ENCODE data around the gene PRAC2. TPM values are rescaled to one million over a fixed set of nuclear protein-coding genes. Genes with fewer than 3 reads are reported as not detected.

Gene PRAC2
- total RNA-seq, 1 experiment from 2014 or later = not detected

DNA sequence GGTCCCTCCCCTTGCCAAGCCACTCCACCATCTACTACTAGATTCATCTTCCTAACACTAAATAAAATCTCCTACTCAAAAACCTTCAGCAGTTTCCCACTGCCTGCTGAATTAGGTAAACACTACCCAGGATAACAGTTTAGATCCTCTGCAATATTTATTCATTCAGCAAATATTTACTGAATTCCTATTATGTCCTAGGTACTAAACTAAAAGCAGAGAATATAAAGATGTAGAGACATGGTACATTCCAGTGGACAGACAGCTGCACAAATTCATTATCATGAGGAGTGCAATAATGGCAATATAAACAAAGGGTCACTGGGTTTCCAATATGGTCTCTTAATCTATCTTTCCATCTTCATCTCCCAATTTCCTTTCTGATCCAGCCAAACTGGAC lies 36.3 kb downstream of the PRAC2 start:
- POLR2A ChIA-PET = no interaction called here
- ATAC-seq = no peak

DNA sequence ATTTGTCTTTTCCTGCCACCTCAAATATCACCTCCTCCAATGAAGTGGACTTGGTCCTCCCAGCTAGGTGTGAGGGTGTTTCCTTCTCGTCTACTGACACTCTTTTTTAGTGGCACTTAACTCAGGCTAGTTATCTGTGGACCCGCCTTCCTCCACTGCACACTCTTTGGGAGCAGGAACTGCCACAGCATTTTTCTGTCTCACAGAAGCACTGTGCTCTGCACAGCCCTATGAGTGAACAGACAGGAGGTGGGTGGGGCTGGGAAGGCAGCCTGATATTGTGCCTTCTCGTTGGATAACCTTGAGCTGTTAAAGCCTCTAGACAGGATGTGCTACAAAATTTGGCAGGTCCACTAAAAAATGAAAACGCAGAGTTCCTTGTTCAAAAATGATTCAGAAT lies 37.4 kb downstream of the PRAC2 start:
- Histone ChIP-seq H3K9me2 (ENCODE audit: insufficient read depth) (no peaks in the 10 kb centered on the region), H3K4me2 (ENCODE audit: low read length) (no peak overlapping the region), H3K27me3 (ENCODE audit: insufficient read depth, low read length) (no peaks in the 10 kb centered on the region; the same call in 1 of the 2 replicates), H3K36me3 (ENCODE audit: control insufficient read depth in 1 of 2, insufficient read depth in 2 of 2, low read length in 2 of 2) (no peaks in the 10 kb centered on the region), H3K9ac (ENCODE audit: low read length) (no peak overlapping the region), H4K20me1 (ENCODE audit: insufficient read depth) (no peaks in the 10 kb centered on the region), H2AFZ (ENCODE audit: low read depth, low read length, poor library complexity, severe bottlenecking) (no peak overlapping the region), H3K27ac (ENCODE audit: low read depth, low read length) (no peak overlapping the region), H3K79me2 (ENCODE audit: insufficient read depth, low read length) (no peaks in the 10 kb centered on the region), H3K4me3 (replicated peaks in 1 of 2; ENCODE audit: low read depth in 1 of 2, low read length in 2 of 2) (no peak overlapping the region), H3K4me1 (ENCODE audit: control insufficient read depth in 1 of 2, insufficient read depth in 2 of 2, low read length in 2 of 2) (no peaks in the 10 kb centered on the region), H3K9me3 (ENCODE audit: control insufficient read depth in 1 of 2, insufficient read depth in 1 of 2, low read depth in 1 of 2, low read length in 2 of 2) (no peaks in the 10 kb centered on the region)
- DNase-seq (ENCODE audit: low read depth, low spot score) = no peak
- intact Hi-C loops (cut with micrococcal nuclease) = no loop called here
- POLR2A ChIA-PET = interaction anchor here (1.2 kb wide), 1 partner anchor 32 kb away, joined by 3 read pairs; the partner anchor contains the start of gene HOXB13
- RAD21 ChIA-PET (ENCODE audit: low non-redundant PET in 1 of 2, low total read pairs in 2 of 2, uncharacterized antibody in 2 of 2, unreplicated experiment in 2 of 2) = interaction anchor here in 1 of 2 experiments (0.6 kb wide), 1 partner anchor 132 kb away, joined by 4 read pairs; no protein-coding TSS in a partner anchor
- CTCF ChIA-PET = no interaction called here
- no peak for ATAC-seq
- no TSS peak for BruUV-seq (replicated peaks)
- no peak for TF ChIP-seq TCF7L2 (IDR thresholded peaks at IDR 0.05; ENCODE audit: borderline replicate concordance, extremely low read depth, insufficient read depth, insufficient read length)
- TF ChIP-seq RAD21 (IDR thresholded peaks at IDR 0.05; ENCODE audit: low read depth) = no peak
- TF ChIP-seq, protein P1, sequence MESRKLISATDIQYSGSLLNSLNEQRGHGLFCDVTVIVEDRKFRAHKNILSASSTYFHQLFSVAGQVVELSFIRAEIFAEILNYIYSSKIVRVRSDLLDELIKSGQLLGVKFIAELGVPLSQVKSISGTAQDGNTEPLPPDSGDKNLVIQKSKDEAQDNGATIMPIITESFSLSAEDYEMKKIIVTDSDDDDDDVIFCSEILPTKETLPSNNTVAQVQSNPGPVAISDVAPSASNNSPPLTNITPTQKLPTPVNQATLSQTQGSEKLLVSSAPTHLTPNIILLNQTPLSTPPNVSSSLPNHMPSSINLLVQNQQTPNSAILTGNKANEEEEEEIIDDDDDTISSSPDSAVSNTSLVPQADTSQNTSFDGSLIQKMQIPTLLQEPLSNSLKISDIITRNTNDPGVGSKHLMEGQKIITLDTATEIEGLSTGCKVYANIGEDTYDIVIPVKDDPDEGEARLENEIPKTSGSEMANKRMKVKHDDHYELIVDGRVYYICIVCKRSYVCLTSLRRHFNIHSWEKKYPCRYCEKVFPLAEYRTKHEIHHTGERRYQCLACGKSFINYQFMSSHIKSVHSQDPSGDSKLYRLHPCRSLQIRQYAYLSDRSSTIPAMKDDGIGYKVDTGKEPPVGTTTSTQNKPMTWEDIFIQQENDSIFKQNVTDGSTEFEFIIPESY (IDR thresholded peaks at IDR 0.05; ENCODE audit: extremely low read depth, insufficient replicate concordance, low read length) = no peak
- TF ChIP-seq ZNF274 (IDR thresholded peaks at IDR 0.05; ENCODE audit: low read depth, low read length) = no peak
- TF ChIP-seq, protein P2, sequence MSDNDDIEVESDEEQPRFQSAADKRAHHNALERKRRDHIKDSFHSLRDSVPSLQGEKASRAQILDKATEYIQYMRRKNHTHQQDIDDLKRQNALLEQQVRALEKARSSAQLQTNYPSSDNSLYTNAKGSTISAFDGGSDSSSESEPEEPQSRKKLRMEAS (IDR thresholded peaks at IDR 0.05) = no peak
- no peak for TF ChIP-seq ELF1 (IDR thresholded peaks at IDR 0.05; ENCODE audit: borderline replicate concordance, low read depth)
- TF ChIP-seq CEBPB (IDR thresholded peaks at IDR 0.05; ENCODE audit: low read depth) = no peak
- TF ChIP-seq SP1 (IDR thresholded peaks at IDR 0.05; ENCODE audit: low read depth) = no peak
- no peak for TF ChIP-seq SIN3A (IDR thresholded peaks at IDR 0.05; ENCODE audit: low read depth)
- no peak for TF ChIP-seq EZH2 (IDR thresholded peaks at IDR 0.05)
- no peak for TF ChIP-seq JUND (IDR thresholded peaks at IDR 0.05)
- TF ChIP-seq FOSL1 (IDR thresholded peaks at IDR 0.05; ENCODE audit: low read depth) = no peak
- TF ChIP-seq SRF (IDR thresholded peaks at IDR 0.05; ENCODE audit: low read depth) = no peak
- TF ChIP-seq EZH2phosphoT487 (IDR thresholded peaks at IDR 0.05; ENCODE audit: borderline replicate concordance) = no peak
- no peak for TF ChIP-seq POLR2AphosphoS5 (IDR thresholded peaks at IDR 0.05; ENCODE audit: low read depth, low read length)
- TF ChIP-seq YY1 (IDR thresholded peaks at IDR 0.05; ENCODE audit: extremely low read depth, insufficient replicate concordance, low read depth, low read length) = no peak
- no peak for TF ChIP-seq POLR2A (IDR thresholded peaks at IDR 0.05; ENCODE audit: borderline replicate concordance, extremely low read depth, insufficient read depth, insufficient read length)

More for the DNA sequence above, 36.3 kb downstream of the PRAC2 start:
- no peak overlapping the region for H3K4me2 ChIP-seq (ENCODE audit: low read length)
- no peak for DNase-seq (ENCODE audit: low read depth, low spot score)
- H4K20me1 ChIP-seq (ENCODE audit: insufficient read depth) = no peaks in the 10 kb centered on the region
- ChIA-PET RAD21 (ENCODE audit: low non-redundant PET in 1 of 2, low total read pairs in 2 of 2, uncharacterized antibody in 2 of 2, unreplicated experiment in 2 of 2) (no interaction called here), CTCF (no interaction called here)
- no peaks in the 10 kb centered on the region for H3K79me2 ChIP-seq (ENCODE audit: insufficient read depth, low read length)
- no peaks in the 10 kb centered on the region for H3K9me3 ChIP-seq (ENCODE audit: control insufficient read depth in 1 of 2, insufficient read depth in 1 of 2, low read depth in 1 of 2, low read length in 2 of 2)
- no peaks in the 10 kb centered on the region for H3K36me3 ChIP-seq (ENCODE audit: control insufficient read depth in 1 of 2, insufficient read depth in 2 of 2, low read length in 2 of 2)
- intact Hi-C loops (cut with micrococcal nuclease) = no loop called here
- TF ChIP-seq ZNF274 (IDR thresholded peaks at IDR 0.05; ENCODE audit: low read depth, low read length) = no peak
- TF ChIP-seq SP1 (IDR thresholded peaks at IDR 0.05; ENCODE audit: low read depth) = no peak
- TF ChIP-seq ZFX (IDR thresholded peaks at IDR 0.05) = no peak
- TF ChIP-seq, protein P2 (IDR thresholded peaks at IDR 0.05) = no peak
- no peaks in the 10 kb centered on the region for H3K9me2 ChIP-seq (ENCODE audit: insufficient read depth)
- H2AFZ ChIP-seq (ENCODE audit: low read depth, low read length, poor library complexity, severe bottlenecking) = no peak overlapping the region
- no peaks in the 10 kb centered on the region; a peak in 1 of 4 replicates for H3K4me1 ChIP-seq (ENCODE audit: control insufficient read depth in 1 of 2, insufficient read depth in 2 of 2, low read length in 2 of 2)
- no peak overlapping the region for H3K27ac ChIP-seq (ENCODE audit: low read depth, low read length)
- H3K4me3 ChIP-seq (replicated peaks in 1 of 2; ENCODE audit: low read depth in 1 of 2, low read length in 2 of 2) = no peak overlapping the region
- no peak overlapping the region for H3K9ac ChIP-seq (ENCODE audit: low read length)
- no TSS peak for BruUV-seq (replicated peaks)
- no peaks in the 10 kb centered on the region; the same call in 1 of the 2 replicates for H3K27me3 ChIP-seq (ENCODE audit: insufficient read depth, low read length)
